ENCODE results near the gene HES2.
"Not testable (repeated sequence)": the region's sequence is repeated elsewhere in the genome, so short reads cannot be mapped to it uniquely, and the experiment has no call there.

The HES2 gene

DNA sequence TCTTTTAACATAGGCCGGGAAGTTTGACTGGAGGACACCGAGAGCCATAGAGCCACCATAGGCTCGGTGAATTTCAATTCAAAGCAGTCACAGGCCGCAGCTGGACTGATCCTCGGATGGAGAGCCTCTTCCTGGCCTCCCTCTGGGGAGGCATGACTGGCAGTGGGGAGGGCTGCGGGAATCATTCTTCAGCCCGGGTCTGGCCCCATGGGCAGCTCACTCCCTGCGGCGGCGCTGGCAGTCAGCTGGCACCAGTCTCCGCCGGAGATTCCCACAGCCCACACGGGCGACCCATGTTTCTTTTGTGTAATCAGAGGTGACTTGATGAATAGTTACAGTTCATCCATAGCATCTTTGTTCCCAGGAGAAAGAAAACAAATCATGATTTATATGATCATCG is 15.4 kb upstream of the HES2 start:
- DNase-seq, result no peak

DNA sequence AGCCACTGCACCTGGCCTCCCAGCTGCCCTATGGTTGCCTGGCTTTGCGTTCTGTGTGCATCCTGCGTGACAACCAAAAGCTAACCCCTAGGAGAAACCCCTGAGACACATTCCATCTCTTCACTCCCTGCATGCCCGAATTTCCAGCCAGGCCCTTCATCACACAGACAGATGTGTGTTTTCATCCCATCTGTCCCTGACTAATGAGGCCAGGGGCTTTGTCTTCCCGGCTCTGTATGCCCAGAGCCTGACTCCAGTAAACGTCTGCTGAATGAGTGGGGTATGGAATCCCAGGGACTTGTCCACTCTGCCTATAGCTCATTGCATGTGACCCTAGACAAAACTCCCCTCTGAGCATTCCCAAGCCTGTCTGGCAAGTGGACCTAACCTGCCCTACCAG is 14.5 kb upstream of the HES2 start:
- DNase-seq, result no peak

DNA sequence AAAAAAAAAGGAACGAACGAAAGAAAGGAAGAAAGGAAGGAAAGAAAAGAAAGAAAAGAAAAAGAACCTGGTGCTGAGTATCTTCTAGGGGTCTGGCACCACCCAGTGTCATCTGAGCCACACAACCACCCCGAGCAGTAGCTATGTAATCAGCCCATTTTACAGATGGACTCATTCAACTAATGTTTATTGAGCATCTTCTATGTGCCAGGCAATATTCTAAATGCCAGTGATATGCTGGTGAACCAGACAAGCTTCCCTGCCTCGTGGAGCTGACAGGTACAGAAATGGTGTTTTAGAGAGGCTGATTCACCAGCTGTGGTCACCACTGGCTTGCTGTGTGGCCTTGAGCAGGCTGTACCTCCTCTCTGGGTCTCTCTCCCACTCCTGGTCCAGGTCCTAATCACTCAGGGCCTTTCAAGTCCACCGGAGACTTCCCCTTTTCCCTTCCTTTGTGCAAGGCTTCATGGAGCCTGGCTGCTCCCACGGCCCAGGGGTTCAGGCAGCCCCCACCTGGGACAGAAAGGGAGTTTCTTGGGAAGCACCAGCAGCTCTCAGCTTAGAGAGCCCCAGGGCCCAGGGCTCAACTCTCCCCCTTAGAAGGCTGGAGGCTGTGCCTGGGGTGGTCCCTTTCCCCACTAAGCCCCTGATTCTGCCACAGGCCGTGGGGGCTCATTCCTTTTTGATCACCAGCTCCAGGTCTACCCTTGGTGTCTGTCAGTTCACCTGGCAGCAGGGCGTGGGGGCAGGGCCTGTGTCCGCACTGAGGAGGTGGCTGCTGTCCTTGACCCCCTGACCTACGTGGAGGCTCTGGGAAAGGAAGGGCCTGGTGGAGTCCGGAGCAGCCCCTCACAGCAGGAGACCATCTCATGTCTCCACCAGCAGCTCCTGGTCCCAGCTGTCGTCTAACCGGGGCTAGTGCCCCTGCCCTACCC is 12.2 kb upstream of the HES2 start:
- DNase-seq, result not testable (repeated sequence)

DNA sequence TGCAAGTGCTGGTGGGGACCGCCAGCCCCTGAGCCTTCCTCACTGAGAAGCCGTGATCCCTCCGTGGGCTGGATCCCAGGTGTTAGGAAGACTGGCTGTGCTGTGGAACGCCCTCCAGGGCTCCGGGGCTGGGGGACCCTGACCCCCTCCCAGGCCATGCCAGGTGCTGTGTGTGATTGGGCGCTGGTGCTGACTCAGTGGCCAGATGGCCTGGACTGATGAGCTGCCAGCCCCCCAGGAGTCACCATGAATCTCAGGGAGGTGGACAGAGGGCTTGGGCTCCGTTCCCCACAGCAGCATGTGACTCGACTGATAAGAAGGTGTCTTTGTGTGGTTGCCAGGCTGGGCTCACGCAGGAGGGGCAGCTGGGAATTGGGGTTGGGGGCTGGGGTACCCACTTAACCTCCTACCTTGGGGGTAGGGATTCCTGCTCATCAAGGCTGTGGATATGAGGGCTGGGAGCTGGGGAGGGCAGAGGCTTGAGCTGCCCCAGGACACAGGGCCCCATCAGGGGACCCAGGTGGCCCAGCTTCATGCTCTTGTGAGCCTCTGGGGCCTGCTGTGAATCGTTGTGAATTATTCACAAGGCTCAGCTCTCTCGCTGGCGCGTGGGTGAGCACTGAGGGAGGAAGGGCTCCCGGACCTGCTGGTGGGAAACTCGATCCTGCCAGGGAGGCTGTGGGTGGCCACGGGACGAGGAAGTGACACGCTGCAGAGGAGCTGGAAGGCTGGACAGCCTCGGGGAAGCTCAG is 10.1 kb upstream of the HES2 start:
- not testable (repeated sequence) for DNase-seq

DNA sequence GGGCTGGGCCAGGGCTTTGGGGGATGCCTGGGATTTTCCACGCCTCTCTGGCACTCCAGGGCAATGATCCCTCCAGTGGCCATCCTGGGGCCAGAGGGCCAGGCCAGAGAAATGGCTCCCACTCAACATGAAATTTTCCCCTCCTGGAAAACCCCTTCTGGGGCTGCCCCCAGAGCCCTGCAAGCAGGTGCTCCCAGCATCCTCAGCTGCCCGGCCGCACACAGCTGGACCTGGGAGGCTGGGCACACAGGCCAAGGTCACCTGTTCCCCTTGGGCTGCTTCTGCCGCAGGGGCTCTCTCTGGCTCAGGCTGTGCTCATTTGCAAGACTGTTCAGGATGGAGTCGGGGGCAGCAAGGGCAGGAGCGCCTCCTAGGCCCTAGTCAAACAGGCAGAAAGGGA is 8.7 kb upstream of the HES2 start:
- not testable (repeated sequence) for DNase-seq

DNA sequence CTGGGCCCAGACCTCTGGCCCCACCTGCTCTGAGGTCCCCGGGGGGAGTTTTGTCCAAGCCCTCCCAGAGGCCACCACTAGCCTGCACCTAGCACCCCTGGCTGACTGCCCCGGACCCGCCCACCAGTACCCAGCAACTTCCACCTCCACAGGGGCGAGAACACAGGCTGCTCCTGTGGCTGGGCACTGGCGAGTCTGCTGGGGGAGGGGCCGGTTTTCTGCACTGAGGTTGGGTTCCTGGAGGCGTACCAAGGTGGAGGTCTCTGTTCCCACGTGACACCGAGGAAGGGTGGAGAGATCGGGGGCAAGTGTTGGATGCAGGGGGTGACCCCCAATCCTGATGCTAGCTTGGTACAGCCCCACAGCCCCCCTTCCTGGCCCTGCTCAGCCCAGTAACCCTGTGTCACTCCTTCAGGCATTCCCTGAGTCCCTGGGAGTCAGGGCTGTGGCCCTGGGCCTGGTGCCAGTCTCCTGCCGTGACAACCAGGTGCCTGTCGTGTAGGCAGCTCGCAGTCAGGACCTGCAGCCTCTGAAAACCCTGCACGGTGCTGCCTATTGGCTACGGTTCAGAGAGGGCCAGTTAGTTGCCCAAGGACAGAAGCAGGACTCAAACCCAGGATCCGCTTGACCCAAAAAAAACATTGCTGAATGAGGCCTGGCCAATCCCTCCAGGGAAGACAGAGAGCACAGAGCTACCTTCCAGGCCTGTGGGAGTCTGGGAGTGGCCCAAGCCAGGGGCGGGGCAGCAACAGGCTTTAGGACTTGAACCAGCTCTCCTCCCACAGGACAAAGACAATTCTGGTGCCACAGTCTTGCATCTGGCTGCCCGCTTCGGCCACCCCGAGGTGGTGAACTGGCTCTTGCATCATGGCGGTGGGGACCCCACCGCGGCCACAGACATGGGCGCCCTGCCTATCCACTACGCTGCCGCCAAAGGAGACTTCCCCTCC is 8.0 kb upstream of the HES2 start:
- DNase-seq, result no peak

DNA sequence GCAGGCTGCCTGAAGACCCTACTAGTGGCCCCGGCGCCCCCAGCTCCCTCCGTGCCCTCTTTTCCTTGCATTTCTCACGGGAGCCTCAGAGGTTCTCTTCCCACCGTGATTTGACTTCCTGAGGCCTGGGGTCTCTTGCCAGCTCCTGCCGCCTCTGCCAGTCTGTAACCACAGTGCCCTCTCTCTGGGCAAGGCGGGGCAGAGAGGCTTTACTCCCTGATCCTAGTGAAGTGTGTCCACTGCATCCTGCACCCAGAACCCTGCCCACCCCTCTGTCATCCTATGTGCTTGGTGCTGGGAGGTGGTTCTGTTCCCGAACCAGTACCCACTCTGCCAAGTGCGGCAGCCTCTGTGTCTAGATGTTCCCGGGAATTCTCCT is 7.2 kb upstream of the HES2 start:
- DNase-seq, result no peak

DNA sequence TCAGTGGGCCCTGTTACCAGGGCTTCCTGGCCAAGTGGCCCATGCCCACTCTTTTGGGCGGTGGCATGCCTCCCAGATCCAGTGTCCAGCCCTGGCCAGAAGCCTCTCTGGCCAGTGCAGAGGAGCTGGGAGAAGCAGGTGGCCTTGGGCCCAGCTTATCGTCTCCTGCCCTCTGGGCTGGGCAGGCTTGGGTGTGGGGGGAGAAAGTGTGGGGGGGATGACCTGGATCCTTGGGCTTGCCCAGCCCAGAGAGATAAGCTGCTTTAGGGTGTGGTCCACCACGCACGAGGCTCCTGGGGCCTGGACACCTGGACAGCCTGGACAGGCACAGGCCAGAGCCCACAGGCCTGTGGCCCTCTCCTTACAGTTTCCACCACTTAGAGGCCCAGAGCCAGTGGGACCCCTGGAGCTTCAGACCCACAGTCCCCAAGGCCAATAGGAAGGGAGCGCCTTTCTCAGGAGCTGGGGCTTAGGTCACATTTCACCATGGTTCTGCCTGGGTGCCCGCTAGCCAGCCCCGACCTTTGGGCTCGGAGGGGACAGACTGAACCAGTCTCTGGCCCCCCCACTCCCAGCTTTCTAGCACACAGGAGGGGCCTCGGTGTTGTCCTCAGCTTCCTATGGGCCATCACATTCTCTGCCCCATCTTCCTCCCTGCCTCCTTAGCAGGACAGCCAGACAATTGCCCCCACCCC is 6.7 kb upstream of the HES2 start:
- no peak for DNase-seq

DNA sequence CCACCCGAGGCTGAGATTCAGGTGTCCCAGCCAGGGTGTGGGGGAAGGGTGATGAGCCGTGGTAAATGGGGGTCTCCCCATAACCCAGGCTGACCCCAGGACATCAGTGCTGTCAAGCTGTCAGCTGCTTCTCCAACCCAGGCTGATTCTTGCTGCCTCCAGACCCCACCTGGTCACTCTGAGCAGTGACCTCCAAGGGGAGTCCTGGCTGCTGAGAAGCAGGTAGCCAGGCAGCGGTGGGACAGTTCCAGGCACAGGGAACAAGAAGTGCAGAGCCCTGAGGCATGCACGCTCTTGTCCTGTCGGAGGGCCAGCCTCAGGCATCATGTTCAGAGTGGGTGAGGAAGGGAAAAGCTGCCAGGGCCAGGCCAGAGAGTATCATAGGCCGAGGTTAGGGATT is 5.9 kb upstream of the HES2 start:
- DNase-seq, result no peak

DNA sequence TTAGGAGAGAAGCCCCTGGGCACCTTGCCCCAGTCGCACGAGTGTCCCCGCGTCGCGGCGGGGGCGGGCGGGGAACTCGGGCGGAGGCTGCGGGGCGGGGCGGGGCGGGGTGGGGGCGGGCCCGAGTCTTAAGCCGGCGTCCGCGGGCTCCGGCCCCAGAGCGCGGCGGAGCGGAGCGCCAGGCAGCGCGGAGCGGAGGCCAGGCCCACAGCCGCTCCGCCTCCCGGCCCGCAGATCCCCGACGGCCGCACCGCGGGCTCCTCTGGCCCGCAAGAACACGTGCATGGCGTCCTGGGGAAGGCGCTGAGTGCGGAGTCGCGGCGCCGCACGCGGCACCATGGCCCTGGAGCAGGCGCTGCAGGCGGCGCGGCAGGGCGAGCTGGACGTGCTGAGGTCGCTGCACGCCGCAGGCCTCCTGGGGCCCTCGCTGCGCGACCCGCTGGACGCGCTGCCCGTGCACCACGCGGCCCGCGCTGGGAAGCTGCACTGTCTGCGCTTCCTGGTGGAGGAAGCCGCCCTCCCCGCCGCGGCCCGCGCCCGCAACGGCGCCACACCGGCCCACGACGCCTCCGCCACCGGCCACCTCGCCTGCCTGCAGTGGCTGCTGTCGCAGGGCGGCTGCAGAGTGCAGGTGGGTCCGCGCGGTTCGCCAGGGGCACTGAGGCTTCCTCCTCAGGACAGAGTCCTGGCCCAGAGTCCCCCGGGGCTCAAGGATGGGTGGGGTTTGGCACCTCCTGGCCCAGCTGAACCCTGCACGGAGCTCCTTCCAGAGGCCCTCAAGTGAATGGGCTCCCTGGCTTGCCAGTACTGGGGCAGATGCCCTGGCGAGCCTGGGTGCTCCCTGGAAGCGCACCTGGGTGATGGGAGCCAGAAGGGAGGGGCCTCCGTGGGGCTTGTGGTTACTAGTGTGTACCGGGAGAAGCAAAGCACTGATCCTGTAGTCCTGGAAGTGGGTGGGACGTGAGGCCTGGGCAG is 5.2 kb upstream of the HES2 start, which contains the start of gene ESPN:
Gene ESPN (plus strand): TSS at position 158 of the 975 bp plus-strand sequence. CDS start 180 bp downstream, at position 338.
- DNase-seq, result no peak

DNA sequence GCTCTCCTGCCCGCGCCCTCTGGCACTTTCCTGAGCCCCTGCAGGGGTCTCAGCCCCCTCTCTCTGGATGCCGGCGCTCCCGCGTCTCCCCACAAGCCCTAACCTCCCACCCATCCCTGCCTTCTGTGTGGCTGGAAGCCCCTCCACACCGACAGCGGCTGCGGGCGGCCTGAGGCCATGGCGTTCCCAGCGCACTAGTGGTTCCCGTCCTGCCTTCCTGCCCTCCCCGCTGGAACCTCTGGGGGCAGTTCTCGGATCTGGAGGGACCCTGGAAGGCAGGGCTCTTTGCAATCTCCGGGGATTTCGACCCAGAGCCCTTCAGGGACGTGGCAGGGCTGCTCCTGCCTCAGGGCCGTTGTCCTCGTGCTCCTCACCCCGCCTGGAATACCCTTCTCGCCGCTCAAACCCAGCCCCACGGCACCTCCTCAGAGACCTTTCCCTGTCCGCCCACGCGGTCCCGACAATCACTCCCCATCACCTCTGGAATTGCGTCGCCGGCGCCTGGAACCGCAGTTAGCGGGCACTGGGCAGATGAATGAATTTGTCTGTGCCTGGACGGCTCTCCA is 4.4 kb upstream of the HES2 start:
- no peak for DNase-seq

DNA sequence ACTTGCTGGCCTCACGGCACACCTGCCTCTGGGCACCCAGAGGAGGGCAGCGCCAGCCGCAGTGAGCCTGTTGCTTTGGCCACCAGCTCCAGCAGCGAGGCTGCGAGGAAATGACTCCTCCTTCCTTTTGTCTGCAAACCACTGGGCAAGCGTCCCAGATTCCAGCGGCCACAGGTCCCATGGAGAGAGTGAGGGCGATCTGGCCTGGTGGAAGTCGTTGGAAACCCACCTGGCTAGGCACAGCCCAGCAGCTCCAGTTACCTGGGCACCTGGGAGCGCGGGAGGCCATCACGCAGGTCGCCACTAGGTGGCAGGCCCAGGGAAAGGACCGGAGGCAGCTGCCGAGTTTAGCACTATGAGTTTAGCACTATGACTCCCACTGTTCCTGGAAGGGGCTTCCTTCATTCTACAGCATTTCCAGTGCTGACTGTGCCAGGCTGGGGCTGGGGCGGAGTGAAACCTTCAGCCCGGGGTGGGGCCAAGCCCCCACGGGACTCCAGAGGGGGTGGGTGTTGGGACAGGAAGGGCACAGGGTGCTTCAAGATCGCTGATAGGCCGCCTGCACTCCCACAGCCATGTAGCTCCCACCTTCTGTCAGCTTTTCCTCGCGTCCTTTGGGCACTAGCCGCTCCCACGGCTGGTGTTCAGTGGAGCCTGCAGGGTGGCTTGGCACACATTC is 3.7 kb upstream of the HES2 start:
- peak; percentile 56 for DNase-seq

DNA sequence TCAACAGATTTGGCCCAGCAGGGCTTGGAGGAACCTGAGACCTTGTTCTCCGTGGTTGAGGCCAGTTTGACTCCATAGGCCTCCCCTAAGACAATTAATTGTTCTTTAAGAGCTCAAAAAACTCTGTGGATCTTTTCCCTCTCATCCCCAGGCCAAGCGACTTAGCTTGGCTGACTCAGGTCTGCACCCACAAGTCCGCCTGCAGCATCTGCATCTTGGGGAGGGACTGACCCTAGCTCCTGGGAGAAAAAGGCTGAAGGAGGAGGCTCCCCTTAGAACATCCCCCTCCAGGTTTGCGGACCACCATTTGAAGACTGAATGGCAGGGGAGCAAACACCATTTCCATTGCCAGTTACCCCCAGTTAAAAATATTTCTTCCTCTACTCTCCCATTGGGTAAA is 1.5 kb upstream of the HES2 start:
- DNase-seq, result no peak

DNA sequence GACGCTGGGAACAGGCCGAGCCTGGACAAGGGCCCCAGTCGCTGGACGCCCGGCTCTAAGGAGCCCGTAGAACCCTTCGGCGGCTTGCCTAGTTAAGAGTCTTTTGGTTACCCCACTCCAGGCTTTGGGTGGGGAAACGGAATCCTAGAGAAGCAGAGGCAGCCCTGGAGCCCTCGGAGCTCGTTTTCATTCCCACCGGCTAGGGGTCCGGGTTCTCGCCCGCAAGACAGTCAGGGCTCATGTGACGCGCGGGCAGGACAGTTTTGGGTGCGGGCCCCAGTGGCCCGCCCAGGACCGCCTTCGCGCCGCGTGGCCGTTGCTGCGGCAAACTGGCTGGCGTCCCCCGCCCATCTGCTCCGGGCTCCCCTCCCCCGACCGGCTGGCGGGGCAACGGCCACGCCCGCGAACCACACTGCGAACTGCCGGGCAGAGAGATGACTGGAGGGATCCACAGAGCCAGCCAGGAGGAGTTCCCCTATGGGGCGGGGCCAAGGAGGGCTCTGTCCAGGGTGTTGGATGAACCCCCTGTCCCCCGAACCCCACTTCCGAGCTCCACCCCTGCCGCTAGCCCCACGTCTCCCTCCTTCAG is 829 bp upstream of the HES2 start:
- no peak for DNase-seq

DNA sequence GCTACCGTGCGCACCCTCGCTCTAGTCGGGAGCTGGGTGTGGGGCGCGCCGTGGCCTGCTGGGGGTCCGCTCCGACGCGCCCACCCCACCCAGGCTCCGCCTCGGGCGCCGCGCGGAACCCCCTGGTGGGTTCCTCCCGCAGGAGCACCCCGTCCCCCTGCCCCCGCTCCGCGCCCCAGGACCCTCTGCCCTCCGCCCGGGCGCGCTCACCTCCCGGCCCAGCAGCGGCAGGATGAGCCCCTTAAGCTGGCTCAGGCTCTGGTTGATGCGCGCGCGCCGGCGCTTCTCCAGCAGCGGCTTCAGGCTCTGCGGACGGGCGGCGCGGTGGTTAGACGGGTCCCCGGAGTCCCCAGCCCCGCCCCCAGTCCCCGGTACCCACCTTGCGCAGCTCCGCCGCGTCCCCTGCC is 319 bp downstream of the HES2 start:
- DNase-seq, result no peak

DNA sequence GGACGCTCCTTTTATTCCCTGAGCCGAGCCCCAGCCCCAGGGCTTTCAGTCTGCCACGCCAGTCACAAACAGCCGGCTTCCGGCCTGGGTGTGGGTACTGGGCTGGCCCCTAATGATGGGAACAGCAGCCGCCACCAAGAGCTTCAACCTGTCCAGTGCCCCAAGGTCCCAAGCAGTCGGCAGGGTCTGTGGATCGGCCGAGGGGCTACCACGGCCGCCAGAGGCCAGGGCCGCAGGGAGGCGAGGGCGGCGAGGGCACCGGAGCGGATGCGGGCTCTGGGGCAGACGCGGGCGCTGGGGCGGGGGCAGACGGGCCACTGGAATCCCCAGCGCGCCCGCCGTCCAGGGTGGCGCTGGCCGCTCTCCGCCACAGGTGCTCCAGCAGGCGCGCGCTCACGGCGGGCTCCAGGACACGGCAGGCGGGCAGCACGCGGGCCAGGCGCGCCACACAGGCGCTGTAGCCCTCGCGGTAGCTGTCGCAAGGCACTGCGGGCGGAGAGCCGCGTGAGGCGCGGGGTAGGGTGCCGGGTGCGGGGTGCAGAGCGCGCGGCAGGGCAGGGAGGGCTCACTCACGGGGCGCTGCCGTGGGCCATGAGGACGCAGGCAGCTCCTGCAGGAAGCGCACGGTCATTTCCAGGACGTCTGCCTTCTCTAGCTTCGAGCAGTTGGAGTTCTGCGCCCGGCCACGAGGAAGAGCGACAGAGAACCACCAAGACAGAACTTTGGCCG is 887 bp downstream of the HES2 start:
- no peak for DNase-seq

DNA sequence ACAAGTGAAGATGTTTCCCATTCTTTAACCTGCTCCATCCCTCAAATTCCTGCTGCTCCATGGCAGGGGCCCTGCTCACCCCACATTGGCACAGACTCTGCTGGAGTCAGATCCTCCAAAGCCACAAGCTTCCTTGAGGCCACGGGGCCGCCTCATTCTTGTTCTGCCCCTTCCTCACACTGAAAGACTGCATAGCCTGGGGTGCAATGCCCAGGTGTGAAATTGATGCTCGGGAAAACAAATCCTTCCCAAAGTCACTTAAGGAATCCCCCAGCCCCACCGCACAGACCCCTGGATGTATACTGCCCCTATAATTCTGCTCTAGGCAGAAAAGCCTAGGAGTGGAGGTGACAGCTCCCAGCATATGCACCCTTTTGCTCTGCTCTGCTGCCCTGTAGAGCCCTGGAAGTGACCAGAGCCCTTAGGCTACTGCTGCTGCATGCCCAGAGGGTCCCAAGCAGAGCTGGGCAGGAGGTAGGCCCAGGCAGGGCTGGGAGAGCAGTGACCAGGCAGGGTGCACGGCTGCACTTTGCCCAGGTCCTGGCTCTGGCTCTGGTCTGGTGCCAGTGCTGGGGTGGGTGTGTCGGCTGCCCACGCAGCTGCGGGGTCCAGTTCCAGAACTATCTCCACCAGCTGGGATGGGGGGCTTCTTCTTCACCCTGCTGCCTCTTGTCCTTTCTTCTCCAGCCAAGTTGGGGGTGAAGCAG is 1.6 kb downstream of the HES2 start:
- no peak for DNase-seq

DNA sequence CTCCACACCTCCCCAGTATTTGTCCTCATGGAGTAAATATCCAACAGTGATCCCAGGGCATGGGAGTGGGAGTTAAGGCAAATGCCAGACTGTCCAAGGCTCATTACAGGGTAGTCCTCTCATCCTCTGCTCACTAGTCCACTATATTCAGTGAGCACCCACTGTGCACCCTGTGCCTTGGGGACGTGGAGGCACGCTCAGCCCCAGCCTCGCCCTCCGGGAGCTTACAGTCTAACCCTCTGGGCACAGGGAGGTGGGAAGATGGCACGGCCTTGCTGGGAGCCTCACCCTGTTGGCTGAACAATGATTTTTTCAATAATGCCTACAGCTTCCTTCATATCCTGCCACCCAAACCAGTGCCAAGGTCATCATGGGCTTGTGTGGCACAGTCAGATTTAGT is 2.8 kb downstream of the HES2 start:
- no peak for DNase-seq
